Measurements from ENCODE around the gene GOSR1. TPM values are rescaled to one million over a fixed set of nuclear protein-coding genes. Genes with fewer than 3 reads are reported as not detected.
"Not testable (repeated sequence)": the region's sequence is repeated elsewhere in the genome, so short reads cannot be mapped to it uniquely, and the experiment has no call there.

Gene GOSR1
- total RNA-seq, 1 donor from 2014 or later = 38.9 TPM

DNA sequence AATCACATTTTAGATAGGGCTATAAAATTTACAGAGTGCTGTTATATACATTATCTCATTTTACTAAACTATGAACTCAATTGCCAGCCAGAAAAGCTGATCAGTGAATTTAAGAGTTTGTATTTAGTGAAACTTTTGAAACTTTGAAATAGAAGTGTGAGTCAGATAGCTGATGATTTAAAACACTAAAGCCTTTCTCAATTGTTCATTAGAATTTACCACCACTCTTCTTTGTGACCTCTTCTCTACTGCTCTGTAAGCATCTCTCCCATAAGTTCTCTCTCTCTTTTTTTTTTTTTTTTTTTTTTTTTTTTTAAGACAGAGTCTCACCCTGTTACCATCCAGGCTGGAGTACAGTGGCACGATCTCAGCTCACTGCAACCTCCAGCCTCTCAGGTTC is 43.7 kb downstream of the GOSR1 start:
- Histone ChIP-seq H3K79me2 (ENCODE audit: low read depth) (no peaks in the 10 kb centered on the region), H3K9me3 (ENCODE audit: low read depth) (no peaks in the 10 kb centered on the region), H3K4me3 (no peak overlapping the region), H3K4me2 (no peak overlapping the region), H3K27me3 (no peaks in the 10 kb centered on the region), H3K4me1 (peaks cover 9% of the 10 kb centered on the region), H3K9ac (no peak overlapping the region), H2AFZ (replicated peaks) (no peak overlapping the region), H4K20me1 (ENCODE audit: low read depth) (no peaks in the 10 kb centered on the region), H3F3A (ENCODE audit: low read depth) (peaks cover 14% of the 10 kb centered on the region), H3K36me3 (peaks cover 19% of the 10 kb centered on the region), H3K27ac (no peak overlapping the region)
- Mint-ChIP-seq H3K4me1 (peaks cover 11% of the 10 kb centered on the region), H3K9me3 (peaks cover 17% of the 10 kb centered on the region), H3K27me3 (ENCODE audit: insufficient read depth, low read depth) (no peaks in the 10 kb centered on the region), H3K36me3 (peaks cover 44% of the 10 kb centered on the region), H3K27ac (no peak overlapping the region), H3K4me3 (no peak overlapping the region)
- no peak for DNase-seq (ENCODE audit: low spot score)
- TF ChIP-seq, protein P1, sequence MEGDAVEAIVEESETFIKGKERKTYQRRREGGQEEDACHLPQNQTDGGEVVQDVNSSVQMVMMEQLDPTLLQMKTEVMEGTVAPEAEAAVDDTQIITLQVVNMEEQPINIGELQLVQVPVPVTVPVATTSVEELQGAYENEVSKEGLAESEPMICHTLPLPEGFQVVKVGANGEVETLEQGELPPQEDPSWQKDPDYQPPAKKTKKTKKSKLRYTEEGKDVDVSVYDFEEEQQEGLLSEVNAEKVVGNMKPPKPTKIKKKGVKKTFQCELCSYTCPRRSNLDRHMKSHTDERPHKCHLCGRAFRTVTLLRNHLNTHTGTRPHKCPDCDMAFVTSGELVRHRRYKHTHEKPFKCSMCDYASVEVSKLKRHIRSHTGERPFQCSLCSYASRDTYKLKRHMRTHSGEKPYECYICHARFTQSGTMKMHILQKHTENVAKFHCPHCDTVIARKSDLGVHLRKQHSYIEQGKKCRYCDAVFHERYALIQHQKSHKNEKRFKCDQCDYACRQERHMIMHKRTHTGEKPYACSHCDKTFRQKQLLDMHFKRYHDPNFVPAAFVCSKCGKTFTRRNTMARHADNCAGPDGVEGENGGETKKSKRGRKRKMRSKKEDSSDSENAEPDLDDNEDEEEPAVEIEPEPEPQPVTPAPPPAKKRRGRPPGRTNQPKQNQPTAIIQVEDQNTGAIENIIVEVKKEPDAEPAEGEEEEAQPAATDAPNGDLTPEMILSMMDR (IDR thresholded peaks at IDR 0.05) = no peak
- TF ChIP-seq EZH2 (IDR thresholded peaks at IDR 0.05) (no peak), EZH2phosphoT487 (IDR thresholded peaks at IDR 0.05) (no peak)

DNA sequence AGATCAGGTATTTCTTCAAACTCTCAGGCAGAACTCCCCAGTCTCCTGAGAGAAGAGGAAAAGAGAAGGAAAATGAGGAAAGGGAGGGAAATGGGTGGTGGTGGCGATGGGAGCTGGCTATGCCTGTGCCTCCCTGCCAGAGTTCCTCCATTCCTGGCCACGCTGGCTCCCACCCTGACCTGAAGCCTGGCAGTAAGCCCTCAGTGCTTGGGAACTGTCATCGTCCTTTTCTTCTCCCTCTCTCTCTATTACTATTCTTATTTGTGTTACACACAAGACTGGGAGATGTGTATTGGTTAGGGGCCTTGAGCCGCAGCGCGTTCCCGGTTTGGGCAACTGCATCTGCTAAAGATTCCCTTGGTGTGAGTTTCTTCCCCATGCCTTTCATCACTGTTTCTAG is 44.6 kb downstream of the GOSR1 start:
- H4K20me1 ChIP-seq (ENCODE audit: low read depth) = no peaks in the 10 kb centered on the region
- Mint-ChIP-seq H3K9me3 (peaks cover 17% of the 10 kb centered on the region), H3K4me3 (no peak overlapping the region), H3K4me1 (peaks cover 11% of the 10 kb centered on the region), H3K36me3 (peaks cover 42% of the 10 kb centered on the region), H3K27me3 (ENCODE audit: insufficient read depth, low read depth) (no peaks in the 10 kb centered on the region), H3K27ac (no peak overlapping the region)
- H3K79me2 ChIP-seq (ENCODE audit: low read depth) = no peaks in the 10 kb centered on the region
- H3K4me2 ChIP-seq = no peak overlapping the region
- H3K27me3 ChIP-seq = no peaks in the 10 kb centered on the region
- H3K27ac ChIP-seq = no peak overlapping the region
- H3K36me3 ChIP-seq = peaks cover 19% of the 10 kb centered on the region
- TF ChIP-seq, protein P1 (IDR thresholded peaks at IDR 0.05) = no peak
- TF ChIP-seq EZH2 (IDR thresholded peaks at IDR 0.05) = no peak
- TF ChIP-seq EZH2phosphoT487 (IDR thresholded peaks at IDR 0.05) = no peak
- no peak overlapping the region for H3K9ac ChIP-seq
- DNase-seq (ENCODE audit: low spot score) = no peak
- no peak overlapping the region for H2AFZ ChIP-seq (replicated peaks)
- H3K4me1 ChIP-seq = peaks cover 12% of the 10 kb centered on the region
- no peak overlapping the region for H3K4me3 ChIP-seq
- H3F3A ChIP-seq (ENCODE audit: low read depth) = peaks cover 19% of the 10 kb centered on the region
- no peaks in the 10 kb centered on the region for H3K9me3 ChIP-seq (ENCODE audit: low read depth)

DNA sequence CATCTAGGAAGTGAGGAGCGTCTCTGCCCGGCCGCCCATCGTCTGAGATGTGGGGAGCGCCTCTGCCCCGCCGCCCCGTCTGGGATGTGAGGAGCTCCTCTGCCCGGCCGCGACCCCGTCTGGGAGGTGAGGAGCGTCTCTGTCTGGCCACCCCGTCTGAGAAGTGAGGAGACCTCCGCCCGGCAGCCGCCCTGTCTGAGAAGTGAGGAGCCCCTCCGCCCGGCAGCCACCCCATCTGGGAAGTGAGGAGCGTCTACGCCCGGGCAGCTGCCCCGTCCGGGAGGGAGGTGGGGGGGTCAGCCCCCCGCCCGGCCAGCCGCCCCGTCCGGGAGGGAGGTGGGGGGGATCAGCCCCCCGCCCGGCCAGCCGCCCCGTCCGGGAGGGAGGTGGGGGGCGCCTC is 46.0 kb downstream of the GOSR1 start:
- peaks cover 17% of the 10 kb centered on the region for H3K9me3 Mint-ChIP-seq
- not testable (repeated sequence) for H3K4me3 Mint-ChIP-seq; H3K4me3 ChIP-seq; H3K27me3 ChIP-seq; H3K9me3 ChIP-seq (ENCODE audit: low read depth); H3K27ac ChIP-seq; H3K27ac Mint-ChIP-seq; H4K20me1 ChIP-seq (ENCODE audit: low read depth); H3K4me2 ChIP-seq; H3K79me2 ChIP-seq (ENCODE audit: low read depth); H3K27me3 Mint-ChIP-seq (ENCODE audit: insufficient read depth, low read depth); DNase-seq (ENCODE audit: low spot score); H2AFZ ChIP-seq (replicated peaks); H3K9ac ChIP-seq
- peaks cover 37% of the 10 kb centered on the region for H3K36me3 Mint-ChIP-seq
- H3F3A ChIP-seq (ENCODE audit: low read depth) = peaks cover 25% of the 10 kb centered on the region
- peaks cover 12% of the 10 kb centered on the region for H3K4me1 ChIP-seq
- H3K36me3 ChIP-seq = peaks cover 19% of the 10 kb centered on the region
- peaks cover 11% of the 10 kb centered on the region for H3K4me1 Mint-ChIP-seq

DNA sequence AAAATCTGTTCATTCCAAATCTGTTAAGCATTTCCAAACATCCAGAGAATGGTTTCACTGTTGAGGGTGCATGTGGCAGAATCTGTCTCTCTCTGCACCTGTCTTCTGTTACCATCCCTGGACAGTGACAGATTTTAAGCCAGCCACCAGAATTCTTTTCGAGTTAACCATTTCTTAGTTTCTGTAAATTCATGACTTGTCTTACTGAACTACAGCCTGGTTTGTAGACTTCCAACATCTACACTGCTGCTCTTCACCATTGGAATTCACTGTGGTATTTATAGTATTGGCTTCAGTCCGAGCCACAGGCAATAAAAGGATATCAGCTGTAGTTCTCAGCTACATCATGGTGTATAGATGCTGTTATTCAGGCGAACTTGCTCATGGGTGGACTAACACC is 47.6 kb downstream of the GOSR1 start:
- Histone ChIP-seq H4K20me1 (ENCODE audit: low read depth) (no peaks in the 10 kb centered on the region), H3K9ac (no peak overlapping the region), H3K4me1 (peaks cover 12% of the 10 kb centered on the region), H3K27ac (no peak overlapping the region), H3K79me2 (ENCODE audit: low read depth) (no peaks in the 10 kb centered on the region), H3K9me3 (ENCODE audit: low read depth) (no peaks in the 10 kb centered on the region), H3K4me2 (no peak overlapping the region), H3K36me3 (peaks cover 19% of the 10 kb centered on the region), H3F3A (ENCODE audit: low read depth) (peaks cover 25% of the 10 kb centered on the region), H3K4me3 (no peak overlapping the region), H2AFZ (replicated peaks) (no peak overlapping the region), H3K27me3 (no peaks in the 10 kb centered on the region)
- H3K4me3 Mint-ChIP-seq = no peak overlapping the region
- peaks cover 33% of the 10 kb centered on the region for H3K36me3 Mint-ChIP-seq
- H3K27ac Mint-ChIP-seq = no peak overlapping the region
- DNase-seq (ENCODE audit: low spot score) = no peak
- H3K9me3 Mint-ChIP-seq = peaks cover 17% of the 10 kb centered on the region
- TF ChIP-seq EZH2phosphoT487 (IDR thresholded peaks at IDR 0.05) (no peak), EZH2 (IDR thresholded peaks at IDR 0.05) (no peak)
- TF ChIP-seq, protein P1 (IDR thresholded peaks at IDR 0.05) = no peak
- H3K4me1 Mint-ChIP-seq = peaks cover 7% of the 10 kb centered on the region
- H3K27me3 Mint-ChIP-seq (ENCODE audit: insufficient read depth, low read depth) = no peaks in the 10 kb centered on the region
